Naive thymus-derived CD4-positive, alpha-beta T cell (primary cell): ENCODE results near the gene EMP1. TPM values are rescaled to one million over a fixed set of nuclear protein-coding genes. Genes with fewer than 3 reads are reported as not detected.

Source experiments
- ATAC-seq: fragments of 150-1000 bp; cut with Tn5 transposase; 2 replicates; pipeline ENCODE4 v1.10.0; 2021; ENCODE audit warnings: mild to moderate bottlenecking, moderate library complexity
- CTCF ChIA-PET: fragments of 350-600 bp; sonication (Branson Sonifier 250); formaldehyde crosslinking; loops from one replicate; lab custom pipeline; 2021; ENCODE audit warnings: antibody characterized with exemption; lab: Charles Lee
- POLR2A ChIA-PET: fragments of 350-600 bp; sonication (Branson Sonifier 250); formaldehyde crosslinking; loops from one replicate; lab custom pipeline; 2021; ENCODE audit warnings: antibody characterized with exemption, inconsistent platforms; lab: Charles Lee
- DNase-seq, 9 donors: peaks; one replicate each; pipeline versions ENCODE4 v3.0.0 to v3.0.0-alpha.2; 2020 to 2022; ENCODE audit warnings: mixed read lengths in 1 of 9
- H3K27ac ChIP-seq: one replicate; pipeline ENCODE4 v1.7.0; 2013; ENCODE audit warnings: mild to moderate bottlenecking, low read depth, low read length, moderate library complexity
- H3K27me3 ChIP-seq, 2 donors: one replicate each; pipeline ENCODE4 v1.7.0; 2013; ENCODE audit warnings: low read length in 2 of 2, mild to moderate bottlenecking in 2 of 2, moderate library complexity in 2 of 2; ENCODE audit not compliant: control insufficient read depth in 2 of 2, insufficient read depth in 2 of 2
- H3K36me3 ChIP-seq, 3 experiments: 1 replicate in 2 of 3; 2 replicates in 1 of 3; pipeline ENCODE4 v1.7.0; 2013; ENCODE audit warnings: low read length in 3 of 3, mild to moderate bottlenecking in 3 of 3, moderate library complexity in 1 of 3; ENCODE audit not compliant: insufficient read depth in 3 of 3, control insufficient read depth in 2 of 3
- H3K4me1 ChIP-seq, 2 donors: one replicate each; pipeline ENCODE4 v1.7.0; 2013; ENCODE audit warnings: low read length in 2 of 2, mild to moderate bottlenecking in 2 of 2, moderate library complexity in 1 of 2; ENCODE audit not compliant: control insufficient read depth in 2 of 2, insufficient read depth in 2 of 2
- H3K4me3 ChIP-seq: 2 replicates; pipeline ENCODE4 v1.7.0; 2013; ENCODE audit warnings: mild to moderate bottlenecking, low read length
- H3K9me3 ChIP-seq, 3 experiments: 1 replicate in 2 of 3; 2 replicates in 1 of 3; pipeline ENCODE4 v1.7.0; 2013; ENCODE audit warnings: low read length in 3 of 3; ENCODE audit not compliant: control insufficient read depth in 2 of 3
- H3K27ac Mint-ChIP-seq, 9 donors: one replicate each; pipeline ENCODE4 v1.8.0; 2020 to 2022; ENCODE audit warnings: mixed read lengths in 9 of 9, mild to moderate bottlenecking in 8 of 9, moderate library complexity in 5 of 9, inconsistent platforms in 2 of 9
- H3K27me3 Mint-ChIP-seq, 5 donors: one replicate each; pipeline ENCODE4 v1.8.0; 2021 to 2022; ENCODE audit warnings: mixed read lengths in 5 of 5, mild to moderate bottlenecking in 1 of 5
- H3K36me3 Mint-ChIP-seq, 5 donors: one replicate each; pipeline ENCODE4 v1.8.0; 2020 to 2022; ENCODE audit warnings: mixed read lengths in 5 of 5, mild to moderate bottlenecking in 3 of 5, inconsistent platforms in 1 of 5
- H3K4me1 Mint-ChIP-seq, 7 donors: one replicate each; pipeline ENCODE4 v1.8.0; 2020 to 2022; ENCODE audit warnings: mixed read lengths in 7 of 7, mild to moderate bottlenecking in 3 of 7, inconsistent platforms in 1 of 7
- H3K4me3 Mint-ChIP-seq, 10 donors: one replicate each; pipeline ENCODE4 v1.8.0; 2020 to 2022; ENCODE audit warnings: mild to moderate bottlenecking in 10 of 10, mixed read lengths in 10 of 10, moderate library complexity in 6 of 10, inconsistent platforms in 2 of 10
- H3K9me3 Mint-ChIP-seq, 11 donors: one replicate each; pipeline ENCODE4 v1.8.0; 2020 to 2022; ENCODE audit warnings: mixed read lengths in 11 of 11, mild to moderate bottlenecking in 4 of 11, inconsistent platforms in 1 of 11, moderate library complexity in 1 of 11
- intact Hi-C, 2 donors: fragments of 100-400 bp; cut with micrococcal nuclease; formaldehyde crosslinking; loops; one replicate each; pipeline ENCODE4 v1.15.1; 2023
- polyA plus RNA-seq, 2 donors: library from polyadenylated mRNA; unstranded; fragments of 300-500 nt; fragmentation: Illumina TruSeq; gene quantifications; one replicate each; pipeline ENCODE4 v1.2.3, GENCODE V29; 2021
- total RNA-seq, 6 experiments: library from RNA in 5 of 6; stranded (reverse) in 5 of 6; gene quantifications; 1 replicate in 5 of 6; 2 replicates in 1 of 6; pipeline ENCODE4 v1.2.3 and lab custom pipeline; 2021 to 2026

EMP1 gene
- total and polyA plus RNA-seq, 7 experiments from 2014 or later, result 0.37 to 40.1 (median 4.3) TPM; not detected in 1

DNA sequence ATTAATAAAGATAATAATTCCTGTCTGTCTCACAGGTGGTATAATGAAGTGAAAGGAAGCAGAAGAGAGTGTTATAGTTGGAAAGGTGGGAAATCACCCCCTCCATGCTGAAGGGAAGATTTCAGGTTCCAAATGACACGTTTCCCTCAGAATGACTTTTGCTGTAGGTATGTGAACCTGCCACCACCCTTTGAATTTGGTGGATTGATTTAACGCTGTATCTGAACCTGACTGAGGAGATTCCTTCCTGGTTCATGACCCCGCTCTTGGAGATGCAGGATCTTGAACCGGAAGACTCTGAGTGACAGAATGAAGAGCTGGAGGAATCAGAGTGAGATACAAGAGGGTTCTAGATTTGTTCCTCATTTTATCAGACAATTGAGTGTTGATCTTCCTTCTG is 20.3 kb upstream of the EMP1 start:
- ATAC-seq (no peak), DNase-seq (no peak)
- H3K4me1 Mint-ChIP-seq, result peaks cover 25 to 43% (median 36%) of the 10 kb centered on the region in 7 donors
- H3K36me3 ChIP-seq, result no peaks in the 10 kb centered on the region
- H3K27ac ChIP-seq, result no peak overlapping the region
- H3K4me1 ChIP-seq, result peaks cover 0 to 16% of the 10 kb centered on the region in 2 donors
- H3K4me3 ChIP-seq, result no peak overlapping the region
- no peaks in the 10 kb centered on the region for H3K9me3 Mint-ChIP-seq
- no peaks in the 10 kb centered on the region for H3K36me3 Mint-ChIP-seq
- ChIA-PET CTCF (no interaction called here), POLR2A (no interaction called here)
- intact Hi-C loops, result loop anchor here in 1 of 2 donors (5.0 kb wide), 1 partner anchor 34 kb away; no protein-coding TSS in a partner anchor
- no peak overlapping the region for H3K4me3 Mint-ChIP-seq
- peaks cover 0 to 3% of the 10 kb centered on the region in 2 donors for H3K27me3 ChIP-seq
- peaks cover 0 to 57% (median 4%) of the 10 kb centered on the region in 5 donors for H3K27me3 Mint-ChIP-seq
- H3K27ac Mint-ChIP-seq, result peak overlapping the region in 2 of 9 donors; percentile 38 to 60
- H3K9me3 ChIP-seq, result no peaks in the 10 kb centered on the region

DNA sequence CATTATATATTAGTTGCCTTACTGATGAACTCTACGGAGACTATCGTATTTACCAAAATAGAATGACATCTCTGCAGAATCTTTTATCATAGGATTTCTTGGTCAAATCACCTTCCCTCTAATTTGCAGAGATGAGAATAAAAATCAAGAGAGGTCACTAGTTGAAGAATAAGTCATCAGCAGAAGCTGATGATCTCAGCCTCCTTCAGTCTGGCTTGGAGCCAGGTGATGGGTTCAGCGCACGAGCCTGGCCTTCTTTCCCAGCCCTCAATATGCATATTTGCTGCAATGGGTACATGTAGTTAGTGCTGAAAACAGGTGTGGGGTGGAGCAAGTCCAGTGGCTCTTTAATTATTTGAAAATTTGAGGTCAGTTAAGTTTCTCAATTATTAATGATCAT is 19.2 kb upstream of the EMP1 start:
- Histone ChIP-seq H3K27ac (no peak overlapping the region), H3K27me3 (peaks cover 0 to 3% of the 10 kb centered on the region in 2 donors), H3K4me3 (no peak overlapping the region), H3K36me3 (no peaks in the 10 kb centered on the region), H3K9me3 (no peaks in the 10 kb centered on the region), H3K4me1 (peaks cover 0 to 16% of the 10 kb centered on the region in 2 donors)
- no peak for ATAC-seq
- Mint-ChIP-seq H3K27ac (peak overlapping the region in 1 of 9 donors; percentile 35), H3K36me3 (no peaks in the 10 kb centered on the region), H3K27me3 (peaks cover 0 to 60% (median 4%) of the 10 kb centered on the region in 5 donors), H3K4me3 (peak overlapping the region in 3 of 10 donors; percentile 12 to 77 (median 17)), H3K4me1 (peaks cover 27 to 43% (median 40%) of the 10 kb centered on the region in 7 donors), H3K9me3 (no peaks in the 10 kb centered on the region)
- ChIA-PET CTCF (no interaction called here), POLR2A (no interaction called here)
- no peak for DNase-seq
- intact Hi-C loops, result loop anchor here in 1 of 2 donors (5.0 kb wide), 1 partner anchor 35 kb away; no protein-coding TSS in a partner anchor

DNA sequence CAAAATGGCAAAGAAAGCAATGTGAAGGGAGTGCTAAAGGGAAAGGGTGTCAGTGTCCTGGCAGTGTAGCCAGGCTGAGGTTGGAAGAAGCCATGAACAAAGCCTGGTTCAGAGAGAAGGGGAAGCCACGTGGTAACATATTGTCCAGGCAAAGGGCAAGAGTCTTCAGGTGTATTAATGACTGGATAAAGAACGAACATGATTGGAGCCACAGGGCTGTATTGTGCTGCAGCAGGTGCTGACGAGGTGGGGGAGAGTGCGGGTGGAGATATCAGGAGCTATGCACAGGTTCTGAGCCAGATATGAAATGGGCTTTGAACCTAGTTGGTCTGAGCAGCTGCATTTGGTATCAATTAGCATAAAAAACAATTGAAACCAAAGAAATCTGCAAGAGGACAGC is 18.6 kb upstream of the EMP1 start:
- H3K27me3 Mint-ChIP-seq, result peaks cover 0 to 55% (median 4%) of the 10 kb centered on the region in 5 donors
- peak overlapping the region in 6 of 10 donors; percentile 5 to 77 (median 19) for H3K4me3 Mint-ChIP-seq
- no peaks in the 10 kb centered on the region for H3K36me3 Mint-ChIP-seq

DNA sequence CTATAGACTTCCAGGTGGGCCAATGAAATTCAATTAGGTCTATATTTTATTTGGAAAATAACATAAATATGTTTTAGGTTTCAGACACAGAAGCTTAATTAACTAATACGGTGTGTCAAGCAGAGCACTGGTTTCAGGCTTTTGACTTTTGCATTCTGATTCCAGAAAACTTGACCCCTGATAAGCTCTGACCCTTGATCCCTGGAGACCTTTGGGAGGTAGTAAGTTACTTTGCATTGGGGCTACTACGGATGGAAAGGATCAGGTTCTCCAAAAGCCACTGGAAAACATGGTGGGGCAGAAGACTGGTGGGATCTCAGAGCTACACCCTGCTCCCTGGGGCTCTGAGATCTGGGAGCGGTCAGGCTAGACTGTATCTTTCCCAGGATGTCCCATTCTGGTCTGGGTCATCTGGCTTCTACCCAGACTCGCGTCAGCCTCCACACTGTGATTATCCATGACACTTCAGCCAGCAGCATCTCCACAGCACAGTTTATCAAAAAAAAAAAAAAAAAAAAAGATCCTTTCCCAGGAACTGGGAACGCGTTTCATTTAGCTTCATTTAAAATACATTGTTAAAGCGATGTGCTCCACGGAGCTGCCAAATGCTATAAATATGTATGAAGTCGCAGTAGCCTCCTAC is 17.8 kb upstream of the EMP1 start:
- ChIA-PET CTCF (interaction anchor here (1.2 kb wide), 1 partner anchor 12 kb away, joined by 4 read pairs; no protein-coding TSS in a partner anchor), POLR2A (interaction anchor here (0.5 to 1.8 kb wide), 3 partner anchors 14 to 77 kb away, joined by 3 to 8 read pairs (median 4); no protein-coding TSS in a partner anchor)
- Histone ChIP-seq H3K36me3 (no peaks in the 10 kb centered on the region), H3K4me1 (peaks cover 0 to 16% of the 10 kb centered on the region in 2 donors), H3K9me3 (no peaks in the 10 kb centered on the region), H3K27me3 (peaks cover 0 to 3% of the 10 kb centered on the region in 2 donors), H3K4me3 (peak overlapping the region; percentile 22), H3K27ac (no peak overlapping the region)
- ATAC-seq (no peak), DNase-seq (no peak)
- peaks cover 0 to 54% (median 4%) of the 10 kb centered on the region in 5 donors for H3K27me3 Mint-ChIP-seq
- peak overlapping the region in 5 of 9 donors; percentile 66 to 85 (median 68) for H3K27ac Mint-ChIP-seq
- intact Hi-C loops, result loop anchor here (1.0 to 5.0 kb wide), 4 partner anchors 14 to 77 kb away; partner anchors contain the start of gene EMP1 (in 2 of the 2)
- H3K4me3 Mint-ChIP-seq, result peak overlapping the region; percentile 74 to 88 (median 78)
- no peaks in the 10 kb centered on the region for H3K9me3 Mint-ChIP-seq
- H3K36me3 Mint-ChIP-seq, result no peaks in the 10 kb centered on the region
- H3K4me1 Mint-ChIP-seq, result peaks cover 24 to 43% (median 31%) of the 10 kb centered on the region in 7 donors

More for the DNA sequence above, 18.6 kb upstream of the EMP1 start:
- peaks cover 25 to 43% (median 39%) of the 10 kb centered on the region in 7 donors for H3K4me1 Mint-ChIP-seq
- Histone ChIP-seq H3K4me1 (peaks cover 0 to 16% of the 10 kb centered on the region in 2 donors), H3K27me3 (peaks cover 0 to 3% of the 10 kb centered on the region in 2 donors), H3K9me3 (no peaks in the 10 kb centered on the region), H3K27ac (no peak overlapping the region), H3K4me3 (no peak overlapping the region), H3K36me3 (no peaks in the 10 kb centered on the region)
- POLR2A ChIA-PET, result no interaction called here
- intact Hi-C loops, result loop anchor here (2.0 to 5.0 kb wide), 2 partner anchors 13 to 36 kb away; no protein-coding TSS in a partner anchor
- ATAC-seq (no peak), DNase-seq (no peak)
- H3K27ac Mint-ChIP-seq, result peak overlapping the region in 1 of 9 donors; percentile 35
- CTCF ChIA-PET, result interaction anchor here (0.6 kb wide), 1 partner anchor 83 kb away, joined by 3 read pairs; no protein-coding TSS in a partner anchor
- no peaks in the 10 kb centered on the region for H3K9me3 Mint-ChIP-seq

DNA sequence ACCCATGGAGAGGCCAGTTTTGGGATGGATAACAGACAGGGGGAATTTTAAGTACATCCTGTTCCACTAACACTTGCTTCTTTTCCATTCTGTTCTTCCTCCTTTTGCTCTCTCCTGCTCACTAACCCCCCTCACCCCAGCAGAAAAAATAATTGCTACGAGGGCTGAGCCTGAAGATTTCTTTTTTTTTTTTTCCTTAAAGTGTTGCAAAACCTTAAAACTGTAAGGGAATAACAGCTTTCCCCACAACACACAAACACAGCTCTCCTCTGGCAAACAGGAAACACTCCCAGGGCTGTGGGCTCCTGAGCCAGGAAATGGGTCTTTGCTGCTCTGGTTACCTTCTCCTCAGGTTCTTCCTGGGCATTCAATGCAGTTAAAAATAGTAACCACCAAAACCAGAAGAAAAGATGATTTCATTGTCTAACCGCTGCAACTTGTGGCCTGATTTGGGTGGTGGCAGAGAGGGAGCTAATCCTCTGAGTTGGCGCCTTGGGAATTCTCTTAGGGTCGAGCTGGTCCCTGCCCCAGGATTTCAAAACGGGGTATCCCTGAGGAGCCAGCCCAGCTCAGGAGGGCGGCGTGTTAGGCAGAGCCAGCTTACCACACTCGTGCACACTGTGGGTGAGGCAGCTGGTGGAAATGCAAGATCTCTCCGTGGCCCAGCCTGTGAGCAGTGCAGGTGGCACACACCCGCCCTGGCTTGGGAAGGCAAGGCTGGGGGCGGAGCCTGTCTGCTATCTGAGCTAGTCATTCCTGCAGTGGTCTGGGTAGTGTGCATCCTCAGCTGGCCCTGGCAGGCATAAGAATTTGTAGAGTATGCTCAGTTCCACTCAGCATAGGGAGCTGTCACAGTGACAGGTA is 17.1 kb upstream of the EMP1 start:
- Mint-ChIP-seq H3K4me1 (peaks cover 20 to 43% (median 33%) of the 10 kb centered on the region in 7 donors), H3K4me3 (peak overlapping the region; percentile 74 to 88 (median 78)), H3K27me3 (peaks cover 4 to 48% (median 7%) of the 10 kb centered on the region in 5 donors), H3K27ac (peak overlapping the region; percentile 57 to 88 (median 69)), H3K36me3 (no peaks in the 10 kb centered on the region), H3K9me3 (peaks cover 0 to 4% (median 0%) of the 10 kb centered on the region in 11 donors)
- intact Hi-C loops, result loop anchor here (1.0 to 5.0 kb wide), 4 partner anchors 15 to 78 kb away; partner anchors contain the start of gene EMP1 (in 2 of the 2)
- ChIA-PET POLR2A (interaction anchor here (1.3 to 1.8 kb wide), 2 partner anchors 15 to 78 kb away, joined by 4 to 8 read pairs; no protein-coding TSS in a partner anchor), CTCF (interaction anchor here (0.9 to 1.3 kb wide), 4 partner anchors 11 to 78 kb away, joined by 3 to 5 read pairs (median 4); no protein-coding TSS in a partner anchor)
- peak in 8 of 9 donors; percentile 15 to 51 (median 44) for DNase-seq
- no peaks in the 10 kb centered on the region for H3K36me3 ChIP-seq
- peaks cover 0 to 3% of the 10 kb centered on the region in 2 donors for H3K27me3 ChIP-seq
- peak overlapping the region; percentile 22 for H3K4me3 ChIP-seq
- H3K27ac ChIP-seq, result no peak overlapping the region
- peaks cover 0 to 16% of the 10 kb centered on the region in 2 donors for H3K4me1 ChIP-seq
- ATAC-seq, result peak; percentile 90
- H3K9me3 ChIP-seq, result no peaks in the 10 kb centered on the region
